Retina (tissue), 1 donor: ENCODE data around the gene ZFYVE21.

Experiments used
- DNase-seq: peaks from one replicate; pipeline ENCODE4 v3.0.0-alpha.2; 2016

The ZFYVE21 gene

DNA sequence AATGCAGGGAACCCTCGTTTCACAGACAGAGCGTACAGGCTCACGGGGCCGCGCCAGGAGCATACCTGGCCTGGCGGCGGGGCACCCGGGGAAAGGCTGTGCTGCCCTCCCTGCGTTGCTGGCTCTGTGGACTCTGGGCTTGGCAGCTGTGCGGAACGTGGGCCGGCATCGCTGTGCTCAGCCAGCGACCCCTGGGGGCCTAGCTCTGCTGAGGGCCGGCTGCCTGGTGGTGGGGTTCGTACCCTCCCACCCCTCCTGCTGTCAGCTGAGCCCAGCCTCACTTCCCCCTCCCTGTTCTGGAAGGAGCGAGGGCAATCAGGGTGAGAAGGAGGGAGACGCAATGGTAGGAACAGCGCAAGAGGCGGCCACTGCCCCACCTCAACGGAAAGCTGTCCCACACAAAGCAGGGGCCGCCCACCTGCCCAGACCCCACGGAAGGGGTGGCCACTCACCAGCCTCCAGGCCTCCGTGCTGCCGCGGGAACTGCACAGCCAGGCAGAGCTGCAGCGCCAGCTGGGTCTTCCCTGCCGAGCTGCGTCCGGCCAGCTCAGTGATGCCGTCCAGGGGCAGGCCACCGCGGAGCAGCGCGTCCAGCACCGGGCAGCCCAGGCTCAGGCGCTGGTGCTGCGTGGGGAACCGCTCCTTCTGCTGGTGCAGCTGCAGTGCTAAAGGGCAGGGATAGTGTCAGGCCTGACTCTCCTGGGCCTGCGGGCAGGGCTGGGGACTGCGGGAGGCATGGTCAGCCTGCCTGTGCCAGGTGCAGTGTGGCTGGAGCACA is 8.9 kb upstream of the ZFYVE21 start:
- DNase-seq: no peak

DNA sequence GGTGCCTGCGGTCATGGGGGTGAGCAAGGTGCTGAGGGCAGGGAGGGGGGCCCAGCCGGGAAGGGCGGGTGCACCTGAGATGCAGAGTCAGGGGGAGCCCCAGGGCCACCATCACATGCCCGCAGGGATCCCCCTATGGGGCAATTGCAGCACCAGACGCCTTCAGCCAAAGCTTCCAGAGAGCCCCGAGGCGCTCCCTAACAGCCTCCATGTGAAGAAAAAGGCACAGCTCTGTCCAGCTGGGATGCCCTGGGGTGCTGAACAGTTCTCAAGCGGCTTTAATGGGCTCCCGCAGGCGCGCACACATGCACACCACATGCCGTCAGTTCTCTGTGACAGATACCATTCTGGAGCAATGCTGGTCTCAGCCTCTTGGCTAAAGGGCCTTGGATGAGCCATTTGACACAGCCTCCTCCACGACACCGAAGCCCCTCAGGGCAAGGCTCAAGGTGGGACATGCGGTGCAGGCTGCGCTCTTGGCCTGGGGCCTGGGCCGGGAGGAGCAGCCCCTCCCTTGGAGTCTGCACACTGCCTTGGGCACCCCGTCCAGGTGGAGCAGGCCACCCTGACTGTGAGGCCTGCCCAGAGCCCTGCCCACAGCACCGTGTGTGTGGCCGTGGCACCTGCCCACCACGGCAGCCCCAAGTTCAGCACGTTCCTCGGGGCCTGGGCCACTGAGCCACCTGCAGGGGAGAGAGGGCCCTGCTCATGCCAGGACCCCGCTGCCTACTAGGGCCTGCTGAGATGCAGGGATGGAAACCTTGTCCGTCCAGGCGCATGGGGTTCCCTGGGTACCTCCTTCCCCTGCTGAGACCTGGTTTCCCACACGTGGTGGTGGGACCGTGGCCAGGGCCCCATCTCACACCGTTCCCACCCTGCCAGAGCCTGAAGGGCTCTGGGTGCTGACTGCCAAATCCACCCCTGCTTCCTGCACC is 8.0 kb upstream of the ZFYVE21 start:
- no peak for DNase-seq

DNA sequence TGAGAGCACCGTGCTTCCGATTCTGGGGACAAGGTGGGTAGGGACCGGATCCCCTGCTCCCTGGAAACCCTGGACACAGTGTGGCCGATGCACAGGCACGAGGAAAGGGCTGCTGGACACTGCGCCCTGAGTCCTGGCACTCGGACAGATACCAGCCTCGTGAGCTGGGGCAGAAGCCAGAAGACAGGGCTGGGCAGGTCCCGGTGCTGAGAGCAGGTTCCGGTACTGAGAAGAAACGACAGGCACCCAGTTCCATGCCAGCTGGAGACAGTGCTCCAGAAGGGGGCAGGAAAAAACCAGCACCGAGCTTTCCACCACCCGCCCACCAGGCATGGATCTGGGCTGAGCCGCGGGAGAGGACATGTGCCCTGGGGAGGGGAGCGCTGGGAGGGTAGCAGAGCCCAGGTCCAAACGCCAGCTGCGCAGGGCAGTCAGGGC is 6.8 kb upstream of the ZFYVE21 start:
- DNase-seq: no peak

DNA sequence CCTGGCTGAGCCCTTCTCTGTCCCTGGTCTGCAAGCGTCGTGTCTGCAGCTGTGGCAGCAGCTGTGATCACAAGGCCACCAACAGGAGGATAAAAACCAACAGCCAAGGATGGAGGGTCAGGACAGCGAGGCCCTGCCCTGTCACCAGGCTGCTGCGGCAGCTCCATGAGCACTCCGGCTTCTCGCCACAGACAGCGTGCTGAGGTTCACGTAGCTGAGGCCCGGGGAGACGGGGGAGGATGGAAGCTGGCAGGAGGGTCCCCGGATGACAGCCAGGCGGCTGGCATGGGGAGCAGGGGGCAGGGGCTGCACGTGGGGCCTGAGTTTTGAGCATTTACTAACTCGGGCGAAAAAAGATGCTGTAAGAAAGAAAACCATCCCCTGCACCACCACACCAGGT is 5.8 kb upstream of the ZFYVE21 start:
- DNase-seq: no peak

DNA sequence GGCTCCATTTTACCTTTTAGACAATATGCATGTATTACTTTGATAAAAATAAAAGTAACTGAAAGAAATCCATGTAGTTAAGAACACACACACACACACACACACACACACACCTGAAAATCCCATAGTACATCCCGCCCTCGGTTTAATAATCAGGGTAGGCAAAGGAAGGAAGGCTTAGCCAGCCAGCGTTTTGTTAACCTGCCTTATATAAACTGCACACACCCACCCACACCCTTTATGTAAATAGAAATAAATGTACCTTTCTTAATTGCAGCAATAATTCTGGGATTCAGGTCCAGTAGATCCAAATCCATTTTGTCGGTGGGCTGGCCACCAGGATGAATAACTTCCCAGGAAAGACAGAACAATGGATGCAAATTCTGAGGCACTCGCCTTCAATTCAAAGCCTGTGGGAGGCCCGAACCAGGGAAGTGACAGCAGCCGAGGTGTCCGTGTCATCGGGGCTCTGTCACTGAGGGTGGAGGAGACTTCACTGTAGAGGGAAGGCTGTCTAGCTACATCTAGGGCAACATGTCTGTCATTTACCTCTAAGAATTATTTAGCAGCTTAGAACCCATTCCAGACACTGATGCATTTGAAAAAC is 4.7 kb upstream of the ZFYVE21 start:
- DNase-seq: no peak

DNA sequence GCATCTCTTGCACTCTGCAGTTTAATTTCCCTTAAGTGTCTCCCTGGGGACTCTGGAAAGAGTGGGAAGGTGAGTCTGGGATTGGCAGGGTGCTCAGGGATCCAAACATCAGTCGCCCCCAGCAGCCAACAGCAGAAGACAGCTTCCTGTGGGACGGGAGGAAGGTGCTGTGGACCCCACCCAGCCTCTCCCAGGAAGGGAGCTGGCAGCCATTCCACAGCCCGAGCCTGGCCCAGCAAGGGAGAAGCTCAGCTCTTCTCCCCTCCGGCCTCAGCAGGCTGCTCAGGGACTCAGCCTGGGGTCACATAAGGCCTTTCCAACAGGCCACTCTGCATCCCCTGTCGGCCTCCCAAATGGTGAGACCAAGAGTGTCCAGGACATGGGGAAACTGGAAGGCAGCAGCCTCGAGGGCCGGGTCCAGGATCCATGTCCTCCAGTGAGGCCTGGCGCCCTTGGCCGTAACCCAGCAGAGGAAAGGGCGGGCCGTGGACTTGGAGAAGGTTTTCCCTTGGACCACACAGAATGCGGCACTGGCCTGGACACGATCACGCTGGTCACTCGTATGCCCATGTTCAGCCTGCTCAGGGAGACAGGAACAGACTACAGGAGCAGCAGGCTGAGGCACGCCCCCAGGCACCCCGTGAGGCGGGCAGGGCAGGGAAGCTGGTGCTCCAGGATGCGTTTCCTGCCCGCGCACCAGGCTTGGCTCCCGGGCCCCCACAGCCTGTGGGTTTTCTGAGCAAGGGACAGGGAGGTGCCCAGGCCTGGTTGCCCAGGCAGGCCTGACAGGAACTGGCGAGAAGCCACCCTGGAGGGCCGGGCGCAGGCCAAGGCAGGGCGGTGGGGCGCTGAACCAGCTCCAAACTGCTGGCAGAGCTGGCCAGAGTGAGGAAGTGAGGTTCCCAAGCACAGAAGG is 3.8 kb upstream of the ZFYVE21 start:
- no peak for DNase-seq

DNA sequence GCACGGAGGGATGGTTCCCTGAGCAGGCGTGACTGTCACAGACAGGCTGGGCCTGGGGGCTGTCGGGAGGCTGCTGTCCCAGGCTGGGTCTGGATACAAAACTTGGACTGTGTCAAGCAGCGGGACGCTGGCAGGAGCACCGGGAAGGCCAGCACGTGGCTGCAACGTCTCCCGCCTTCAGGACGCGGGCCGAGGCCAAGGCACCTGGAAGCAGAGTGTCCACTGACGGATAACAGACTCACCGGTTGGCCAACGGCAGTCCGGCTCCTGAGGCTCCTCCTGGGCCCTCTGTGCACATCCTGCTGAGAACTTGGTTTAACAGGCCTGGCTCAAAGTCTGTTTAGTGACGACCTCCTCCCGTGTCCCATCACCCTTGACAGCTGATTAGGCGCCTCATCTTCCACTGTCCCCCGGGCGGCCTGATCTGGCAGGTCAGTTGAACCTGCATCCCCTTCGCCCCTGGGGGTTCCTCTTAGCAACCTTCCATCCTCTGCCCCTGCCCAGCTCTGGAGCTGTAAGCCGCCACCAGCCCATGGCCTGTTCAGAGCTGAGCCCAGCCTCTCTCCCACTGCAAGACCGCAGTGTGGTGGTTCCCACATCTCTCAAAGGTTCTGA is 2.9 kb upstream of the ZFYVE21 start:
- DNase-seq: no peak

DNA sequence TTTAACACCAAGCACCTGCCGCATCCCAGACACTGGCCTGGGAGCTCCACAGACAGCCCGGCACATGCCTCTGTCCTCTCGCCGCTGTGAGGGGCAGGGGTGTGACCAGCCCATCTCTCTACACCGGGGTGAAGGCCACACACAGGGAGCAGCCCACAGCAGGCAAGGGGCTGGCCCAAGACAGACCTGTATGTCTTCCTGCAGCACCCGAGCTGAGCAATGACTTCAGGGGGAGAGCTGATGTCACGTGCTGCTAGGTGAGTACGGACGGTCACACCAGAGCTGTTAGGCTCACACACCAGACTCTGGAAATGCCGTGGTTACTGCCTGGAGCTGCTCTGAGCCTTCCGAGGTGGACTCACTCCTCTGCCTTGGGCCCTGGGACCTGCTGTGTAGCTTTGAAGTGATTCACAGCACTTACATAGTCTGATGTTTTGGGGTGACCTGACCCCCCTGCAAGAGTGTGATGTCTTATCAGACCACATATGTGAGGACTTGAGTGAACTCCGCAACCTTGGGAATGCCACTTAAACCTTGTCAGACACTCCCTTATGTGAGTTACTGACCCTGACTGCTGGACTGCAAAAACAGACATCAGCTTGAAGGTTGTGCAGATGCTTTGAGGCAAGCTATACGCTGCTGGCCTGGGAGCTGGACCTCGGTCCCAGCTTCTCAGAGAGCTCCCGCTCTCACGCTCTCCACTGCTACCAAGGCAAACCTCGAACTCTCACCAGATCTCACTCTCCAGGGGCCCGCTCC is 2.1 kb upstream of the ZFYVE21 start:
- DNase-seq: no peak

DNA sequence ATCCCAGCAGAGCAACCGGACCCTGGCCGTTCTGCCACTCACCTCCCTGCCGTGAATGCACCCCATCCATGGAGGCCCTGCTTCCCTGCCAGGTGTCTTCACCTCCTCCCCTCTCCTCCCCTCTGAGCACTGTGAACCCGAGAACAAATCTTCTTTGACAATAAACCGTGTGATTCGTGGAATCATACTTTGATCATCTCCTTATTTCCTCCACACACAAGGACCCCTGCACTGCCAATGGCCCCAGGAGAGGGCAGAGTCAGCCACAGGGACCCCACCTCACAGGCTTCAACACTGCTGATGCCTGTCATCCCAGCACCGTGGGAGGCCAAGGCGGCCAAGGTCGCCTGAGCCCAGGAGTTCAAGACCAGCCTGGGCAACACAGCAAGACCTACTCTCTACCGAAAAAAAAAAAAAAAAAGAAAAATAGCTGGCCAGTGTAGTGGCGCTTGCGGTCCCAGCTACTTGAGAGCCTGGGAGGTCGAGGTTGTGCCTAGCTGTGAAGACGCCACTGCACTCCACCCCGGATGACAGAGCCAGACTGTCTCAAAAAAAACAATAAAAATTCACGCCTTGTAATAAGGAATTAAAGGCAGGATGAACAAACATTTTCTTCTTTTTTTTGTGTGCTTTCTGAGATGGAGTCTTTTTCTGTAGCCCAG is 1.4 kb upstream of the ZFYVE21 start:
- DNase-seq: no peak

DNA sequence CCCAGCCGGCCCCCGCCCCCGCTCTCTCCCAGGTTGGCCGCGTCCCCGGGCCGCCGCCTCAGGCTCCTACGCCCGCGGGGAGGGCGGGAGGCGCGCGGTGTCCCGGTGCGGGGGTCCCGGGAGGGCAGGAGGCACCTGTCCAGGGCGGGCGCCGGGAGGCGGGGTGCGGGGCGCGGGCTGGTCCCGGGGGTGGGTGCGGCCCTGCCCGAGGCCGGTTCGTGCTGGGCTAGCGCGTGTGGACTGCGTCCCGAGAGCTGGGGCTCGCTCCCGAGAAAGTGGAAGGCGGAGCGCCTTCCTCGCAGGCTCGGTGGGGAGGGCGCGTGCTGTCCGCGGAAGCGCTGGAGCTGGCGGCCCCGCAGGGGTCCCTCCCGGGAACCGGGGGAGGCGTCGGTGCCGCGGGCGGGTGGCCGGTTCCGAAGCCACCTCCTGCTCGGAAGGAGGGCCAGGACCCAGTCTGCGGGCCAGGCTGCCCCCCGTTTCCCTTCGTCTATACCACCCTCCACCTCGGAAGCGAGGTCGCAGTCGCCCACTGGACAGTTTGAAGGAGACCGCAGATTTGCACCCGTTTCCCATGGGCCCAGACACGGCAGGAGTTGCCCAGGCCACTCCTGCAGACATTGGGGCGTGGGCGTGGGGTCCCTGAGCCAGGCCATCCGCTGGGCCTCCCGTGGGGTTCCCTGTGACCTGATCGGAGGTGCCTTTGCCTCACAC is 636 bp downstream of the ZFYVE21 start:
- DNase-seq: peak; percentile 59

DNA sequence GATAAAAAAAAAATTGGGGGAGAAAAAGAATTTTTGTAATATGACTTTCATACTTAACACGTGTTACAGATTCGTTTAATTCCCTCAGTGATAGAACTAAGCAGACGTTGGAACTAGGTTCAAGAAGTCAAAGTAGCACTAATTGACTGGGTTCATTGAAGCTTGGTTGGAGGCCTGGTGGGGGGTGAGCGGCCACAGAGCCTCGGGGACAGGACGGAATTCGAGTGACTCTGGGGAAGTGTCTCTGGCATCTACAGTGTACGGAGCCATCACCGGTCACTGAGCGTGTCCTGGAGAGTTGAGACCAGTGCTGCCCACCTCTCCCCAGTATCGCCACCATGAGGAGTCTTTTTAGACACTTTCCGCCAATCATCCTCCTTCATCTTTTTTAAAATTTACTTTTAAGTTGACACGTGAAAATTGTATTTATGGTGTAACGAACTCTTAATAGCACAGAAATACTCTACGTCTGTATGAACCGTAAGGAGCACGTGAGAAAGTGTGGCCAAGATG is 1.3 kb downstream of the ZFYVE21 start:
- DNase-seq: no peak

DNA sequence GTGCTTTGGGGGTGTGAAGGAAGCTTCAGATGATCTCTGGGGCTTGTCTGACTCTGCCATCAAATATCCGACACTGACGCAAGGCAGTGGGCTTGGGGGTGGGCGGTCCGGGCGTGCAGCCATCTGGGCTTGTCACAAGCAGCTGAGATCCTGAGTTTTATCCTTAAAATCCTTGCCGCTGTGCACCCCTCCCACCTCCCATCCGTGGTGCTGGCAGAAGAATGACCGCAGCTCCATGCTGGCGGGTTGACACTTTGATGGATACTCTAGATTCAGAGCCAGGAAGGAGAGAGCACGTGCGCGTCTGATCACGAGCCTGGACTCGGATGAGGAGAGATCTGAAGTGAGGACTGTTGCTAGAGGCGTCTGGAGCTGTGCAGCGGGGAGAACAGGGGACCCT is 3.0 kb downstream of the ZFYVE21 start:
- no peak for DNase-seq

DNA sequence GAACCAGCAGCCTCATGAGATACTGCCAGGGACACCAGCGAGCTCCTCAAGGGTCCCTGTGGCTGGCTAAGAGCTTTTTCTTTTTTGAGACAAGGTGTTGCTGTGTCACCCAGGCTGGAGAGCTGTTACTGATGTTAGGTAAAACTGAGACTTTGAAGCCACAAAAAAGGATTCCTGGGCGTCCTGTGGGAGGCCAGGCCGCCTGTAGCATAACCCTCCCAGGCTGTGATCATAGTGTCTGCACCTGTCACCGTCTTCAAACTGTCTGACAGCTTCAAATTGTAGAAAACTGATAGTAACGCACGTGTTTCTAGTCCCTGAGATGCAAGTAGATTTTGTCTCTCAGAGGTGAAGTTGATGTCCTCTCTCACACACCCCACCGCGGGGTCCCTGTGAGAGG is 4.1 kb downstream of the ZFYVE21 start:
- no peak for DNase-seq

DNA sequence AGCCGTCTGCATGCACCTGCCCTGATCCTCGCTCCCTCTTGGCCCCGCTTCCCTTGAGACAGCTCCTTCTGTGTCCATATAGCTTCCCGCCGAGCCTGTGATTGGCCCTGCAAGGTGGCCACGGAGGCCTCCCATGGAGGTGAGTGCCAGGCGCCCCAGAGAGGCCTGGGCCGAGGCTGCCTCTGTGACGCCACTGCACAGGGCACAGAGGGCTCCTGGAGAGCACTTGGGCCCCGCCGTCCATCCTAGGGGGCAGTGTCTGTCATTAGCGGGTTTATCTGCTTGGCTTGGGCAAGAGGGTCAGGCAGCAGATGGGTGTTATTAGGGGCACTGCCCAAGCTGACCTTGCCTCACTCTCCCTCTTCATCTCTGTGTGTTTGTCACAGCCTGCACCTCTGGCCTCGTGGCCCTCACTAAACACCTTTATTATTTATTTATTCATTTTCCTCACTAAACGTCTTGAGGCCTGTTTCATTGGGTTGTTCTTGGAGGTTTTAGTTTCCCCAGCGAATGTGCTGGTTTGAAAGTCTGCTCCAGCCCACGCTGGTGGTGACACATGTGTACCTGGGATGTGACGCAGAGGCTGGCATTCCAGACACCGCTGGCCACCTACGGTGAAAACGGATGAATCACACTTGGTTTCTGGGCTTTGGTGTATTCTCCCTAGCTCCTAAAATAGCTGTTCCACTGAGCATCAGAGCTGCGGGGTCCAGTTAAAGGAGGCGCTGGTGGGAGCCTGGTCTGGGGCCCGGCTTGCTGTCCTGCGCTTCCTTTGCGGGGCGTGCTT is 5.9 kb downstream of the ZFYVE21 start:
- DNase-seq: no peak

DNA sequence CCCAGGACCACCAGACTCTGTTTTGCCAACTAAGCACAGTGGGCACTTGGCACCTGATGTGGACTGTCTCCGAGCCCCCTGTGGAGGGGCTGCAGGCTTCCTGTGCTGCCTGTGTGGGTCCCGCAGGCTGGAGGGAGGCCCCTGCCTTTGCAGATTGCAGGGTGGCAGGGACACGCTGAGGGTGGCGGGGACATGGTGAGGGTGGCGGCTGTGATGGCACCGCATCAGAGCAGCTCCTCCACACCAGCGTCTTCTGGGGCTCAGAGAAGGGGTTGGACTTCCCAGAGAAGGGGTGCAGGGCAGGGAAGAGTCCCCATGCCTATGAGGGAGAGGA is 8.1 kb downstream of the ZFYVE21 start:
- DNase-seq: no peak

DNA sequence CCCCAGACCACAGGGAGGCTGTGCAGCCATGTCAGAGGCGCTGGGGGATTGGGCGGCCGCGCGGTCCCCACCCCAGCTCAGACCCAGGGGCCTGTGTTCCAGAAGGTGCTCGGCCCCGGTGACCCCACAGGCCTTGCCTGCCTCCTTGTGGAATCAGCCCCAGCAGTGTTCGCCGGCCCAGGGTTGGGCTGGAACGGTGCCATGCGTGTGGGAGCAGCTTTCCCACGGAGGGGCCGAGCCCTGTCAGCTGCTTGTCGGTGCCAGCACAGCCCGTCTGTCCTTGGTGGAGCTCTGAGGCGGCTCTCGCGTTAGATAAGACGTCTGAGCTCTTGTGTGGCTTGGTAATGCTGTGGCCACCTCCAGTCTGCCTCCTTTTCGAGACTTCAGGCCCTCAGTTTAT is 8.5 kb downstream of the ZFYVE21 start:
- no peak for DNase-seq

DNA sequence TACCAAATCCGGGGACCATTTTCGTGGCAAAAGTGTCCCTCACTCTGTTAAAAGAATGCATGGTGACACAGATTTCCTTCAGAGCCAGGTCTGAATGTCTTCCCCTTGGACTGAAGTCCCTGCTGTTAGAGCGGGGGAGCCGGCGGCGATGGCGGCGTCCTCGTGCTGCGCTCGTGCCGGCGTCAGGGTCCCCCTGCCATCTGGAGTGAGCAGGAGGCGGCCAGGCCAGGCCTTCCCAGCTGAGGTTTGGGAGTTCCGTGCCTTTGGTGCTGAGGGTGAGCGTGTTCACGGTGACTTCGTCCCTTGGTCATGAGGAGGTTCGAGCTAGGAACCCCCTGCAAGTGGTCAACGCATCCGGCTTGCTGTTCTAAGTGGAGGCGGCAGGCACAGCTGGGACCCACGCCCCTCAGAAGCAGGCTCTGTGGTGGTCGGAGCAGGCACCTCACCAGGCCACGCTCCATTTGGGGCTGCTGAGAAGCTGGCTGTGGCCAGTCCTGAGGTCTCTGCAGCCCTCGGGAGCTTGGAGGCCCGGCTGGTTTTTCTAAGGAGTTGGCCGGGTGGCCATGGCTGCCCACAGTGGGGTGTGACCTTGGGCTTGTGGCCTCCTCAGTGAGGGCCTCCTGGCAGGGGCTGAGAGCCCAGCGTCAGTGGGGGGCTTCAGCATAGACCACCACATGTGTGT is 9.5 kb downstream of the ZFYVE21 start:
- DNase-seq: no peak

DNA sequence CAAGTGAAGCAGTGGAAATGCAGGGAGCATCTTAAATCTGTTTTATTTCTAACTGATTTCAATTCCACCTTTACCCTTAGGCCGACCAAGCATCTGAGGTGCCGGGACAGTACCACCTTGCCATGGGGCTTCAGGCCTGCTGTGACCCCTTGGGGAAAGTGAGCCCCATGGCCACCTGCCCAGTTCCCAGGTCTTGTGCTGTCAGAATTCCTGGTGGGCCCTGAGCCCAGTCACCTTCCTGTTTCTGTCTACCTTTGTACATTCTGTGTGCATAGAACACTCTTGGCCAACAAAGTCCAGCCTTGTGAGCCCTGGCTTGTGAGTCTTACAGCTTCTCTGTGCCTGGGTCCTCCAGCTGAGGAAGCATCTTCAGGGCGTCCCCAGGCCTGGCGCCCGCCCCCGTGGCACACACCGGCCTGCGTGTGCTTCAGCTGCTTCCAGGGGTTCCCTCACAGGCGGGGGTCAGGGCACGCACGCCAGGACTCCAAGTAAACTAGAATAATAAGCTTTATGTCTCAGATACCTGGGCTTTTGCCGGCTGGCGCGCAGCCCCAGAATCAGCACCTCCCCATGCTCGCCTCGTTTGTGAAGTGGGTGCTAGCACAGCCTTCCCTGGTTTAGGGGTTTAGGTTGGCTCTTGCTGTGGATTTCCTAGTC is 10.3 kb downstream of the ZFYVE21 start:
- DNase-seq: no peak
